ENCODE data around the gene UBXN11.
A peak's percentile ranks its signal among the peaks of the same experiment; 100 is the strongest.
"Not testable (repeated sequence)": the region's sequence is repeated elsewhere in the genome, so short reads cannot be mapped to it uniquely, and the experiment has no call there.

Gene UBXN11

DNA sequence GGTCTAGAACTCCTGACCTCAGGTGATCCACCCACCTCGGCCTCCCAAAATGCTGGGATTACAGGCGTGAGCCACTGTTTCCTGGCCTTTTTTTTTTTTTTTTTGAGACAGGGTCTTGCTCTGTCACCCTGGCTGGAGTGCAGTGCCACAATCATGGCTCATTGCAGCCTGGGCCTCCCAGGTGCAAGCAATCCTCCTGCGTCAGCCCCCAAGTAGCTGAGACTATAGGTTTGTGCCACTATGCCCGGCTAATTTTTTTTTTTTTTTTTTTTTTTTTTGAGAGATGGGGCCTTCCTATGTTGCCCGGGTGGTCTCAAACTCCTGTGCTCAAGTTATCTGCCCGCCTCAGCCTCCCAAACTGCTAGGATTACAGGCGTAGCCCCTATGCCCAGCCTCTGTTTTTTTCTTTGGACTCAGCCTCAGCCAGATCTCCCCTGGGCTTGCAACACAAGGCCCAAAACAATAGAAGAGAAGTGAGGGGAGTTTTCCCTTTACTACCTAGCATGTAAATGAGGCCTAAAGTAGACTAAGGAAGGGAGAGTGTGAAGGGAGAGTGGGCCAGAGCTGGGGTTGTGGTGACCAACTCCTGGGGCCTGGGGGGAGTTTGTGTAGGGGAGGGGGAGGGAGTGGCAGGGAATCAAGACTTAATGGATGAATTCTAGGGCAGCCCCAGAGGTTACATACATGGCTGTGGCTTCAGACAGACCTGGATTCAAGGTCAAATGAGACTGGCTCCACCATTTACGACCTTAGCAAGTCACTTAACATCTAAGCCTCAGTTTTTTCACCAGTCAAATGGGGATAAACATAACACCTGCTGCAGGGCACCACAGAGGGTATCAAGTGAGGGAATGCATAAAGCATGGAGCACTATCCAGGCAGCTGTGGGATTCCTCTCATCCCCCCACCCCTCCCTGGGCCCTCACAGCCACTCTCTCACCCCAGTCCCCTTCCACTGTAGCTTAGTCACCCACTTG lies 9.7 kb upstream of the UBXN11 start:
- Histone ChIP-seq H3K4me1 (ENCODE audit: control insufficient read depth in 2 of 2, insufficient read depth in 1 of 2, low read depth in 1 of 2, low read length in 2 of 2) (peaks cover 9 to 10% of the 10 kb centered on the region in 2 donors), H2BK15ac (ENCODE audit: low read length) (peak overlapping the region; percentile 11), H3K14ac (ENCODE audit: low read length) (no peak overlapping the region), H3K27ac (replicated peaks; ENCODE audit: low read length) (no peak overlapping the region), H3K27me3 (ENCODE audit: control insufficient read depth in 3 of 3, insufficient read depth in 3 of 3, low read depth in 1 of 3, low read length in 3 of 3) (no peaks in the 10 kb centered on the region), H4K91ac (ENCODE audit: low read depth, low read length, poor library complexity) (no peak overlapping the region), H3K4me2 (ENCODE audit: insufficient read depth, low read length, poor library complexity, severe bottlenecking) (no peak overlapping the region), H2BK120ac (ENCODE audit: low read depth, low read length) (no peak overlapping the region), H2BK5ac (ENCODE audit: low read length) (no peak overlapping the region), H2AK5ac (ENCODE audit: low read depth, low read length) (no peak overlapping the region), H2BK12ac (ENCODE audit: low read length) (no peak overlapping the region), H4K8ac (ENCODE audit: low read depth, low read length) (no peak overlapping the region), H3K4me3 (ENCODE audit: low read length in 2 of 2) (no peak overlapping the region), H3K18ac (ENCODE audit: low read length) (no peak overlapping the region), H3K9ac (ENCODE audit: low read depth, low read length, poor library complexity) (no peak overlapping the region), H3K23ac (ENCODE audit: low read depth, low read length, poor library complexity) (no peak overlapping the region), H3K36me3 (replicated peaks in 1 of 2; ENCODE audit: control insufficient read depth in 2 of 2, insufficient read depth in 2 of 2, low read length in 2 of 2) (no peaks in the 10 kb centered on the region), H3K9me3 (replicated peaks in 1 of 2; ENCODE audit: control insufficient read depth in 2 of 2, insufficient read depth in 1 of 2, low read depth in 1 of 2, low read length in 2 of 2) (no peaks in the 10 kb centered on the region), H3K4ac (ENCODE audit: low read length) (no peak overlapping the region), H3K79me1 (ENCODE audit: low read depth, low read length) (no peaks in the 10 kb centered on the region), H2AFZ (ENCODE audit: low read length) (no peak overlapping the region)
- no CpG with 5 or more reads among the region's 8 CpGs for WGBS, 2 donors (ENCODE audit: extremely low coverage in 2 of 2, insufficient read length in 2 of 2, insufficient replicate concordance in 1 of 2)
- DNase-seq (ENCODE audit: low spot score) = no peak

DNA sequence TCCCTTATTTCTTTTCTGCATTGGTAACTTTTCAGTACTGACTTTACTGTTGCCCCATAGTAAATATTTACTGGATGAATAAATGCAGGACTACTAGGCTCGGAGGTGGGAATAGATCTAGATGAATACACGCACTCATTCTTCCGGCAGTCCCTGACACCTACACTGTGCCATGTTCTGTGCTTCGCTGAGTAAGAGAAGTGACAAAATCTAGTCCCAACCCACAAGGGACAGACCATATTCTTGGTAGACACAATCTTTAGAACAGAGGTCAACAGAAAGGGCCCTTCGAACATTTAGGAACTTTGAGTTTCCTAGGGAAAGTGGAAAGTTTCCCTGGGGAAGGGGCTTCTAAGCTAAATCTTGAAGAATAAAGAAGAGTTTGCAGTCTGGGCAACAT lies 8.1 kb upstream of the UBXN11 start:
- Histone ChIP-seq H3K4ac (ENCODE audit: low read length) (no peak overlapping the region), H3K36me3 (replicated peaks in 1 of 2; ENCODE audit: control insufficient read depth in 2 of 2, insufficient read depth in 2 of 2, low read length in 2 of 2) (no peaks in the 10 kb centered on the region), H3K9ac (ENCODE audit: low read depth, low read length, poor library complexity) (no peak overlapping the region), H3K27me3 (ENCODE audit: control insufficient read depth in 3 of 3, insufficient read depth in 3 of 3, low read depth in 1 of 3, low read length in 3 of 3) (no peaks in the 10 kb centered on the region), H2AK5ac (ENCODE audit: low read depth, low read length) (no peak overlapping the region), H3K4me3 (ENCODE audit: low read length in 2 of 2) (no peak overlapping the region), H2AFZ (ENCODE audit: low read length) (no peak overlapping the region), H2BK15ac (ENCODE audit: low read length) (no peak overlapping the region), H3K23ac (ENCODE audit: low read depth, low read length, poor library complexity) (no peak overlapping the region), H3K4me1 (ENCODE audit: control insufficient read depth in 2 of 2, insufficient read depth in 1 of 2, low read depth in 1 of 2, low read length in 2 of 2) (peaks cover 7 to 9% of the 10 kb centered on the region in 2 donors), H3K4me2 (ENCODE audit: insufficient read depth, low read length, poor library complexity, severe bottlenecking) (no peak overlapping the region), H3K18ac (ENCODE audit: low read length) (no peak overlapping the region), H4K8ac (ENCODE audit: low read depth, low read length) (no peak overlapping the region), H2BK120ac (ENCODE audit: low read depth, low read length) (no peak overlapping the region), H2BK12ac (ENCODE audit: low read length) (no peak overlapping the region), H3K14ac (ENCODE audit: low read length) (no peak overlapping the region), H4K91ac (ENCODE audit: low read depth, low read length, poor library complexity) (no peak overlapping the region), H3K27ac (replicated peaks; ENCODE audit: low read length) (no peak overlapping the region), H2BK5ac (ENCODE audit: low read length) (no peak overlapping the region), H3K79me1 (ENCODE audit: low read depth, low read length) (no peaks in the 10 kb centered on the region), H3K9me3 (replicated peaks in 1 of 2; ENCODE audit: control insufficient read depth in 2 of 2, insufficient read depth in 1 of 2, low read depth in 1 of 2, low read length in 2 of 2) (no peaks in the 10 kb centered on the region)
- no CpG with 5 or more reads among the region's 5 CpGs for WGBS, 2 donors (ENCODE audit: extremely low coverage in 2 of 2, insufficient read length in 2 of 2, insufficient replicate concordance in 1 of 2)
- DNase-seq (ENCODE audit: low spot score) = no peak

DNA sequence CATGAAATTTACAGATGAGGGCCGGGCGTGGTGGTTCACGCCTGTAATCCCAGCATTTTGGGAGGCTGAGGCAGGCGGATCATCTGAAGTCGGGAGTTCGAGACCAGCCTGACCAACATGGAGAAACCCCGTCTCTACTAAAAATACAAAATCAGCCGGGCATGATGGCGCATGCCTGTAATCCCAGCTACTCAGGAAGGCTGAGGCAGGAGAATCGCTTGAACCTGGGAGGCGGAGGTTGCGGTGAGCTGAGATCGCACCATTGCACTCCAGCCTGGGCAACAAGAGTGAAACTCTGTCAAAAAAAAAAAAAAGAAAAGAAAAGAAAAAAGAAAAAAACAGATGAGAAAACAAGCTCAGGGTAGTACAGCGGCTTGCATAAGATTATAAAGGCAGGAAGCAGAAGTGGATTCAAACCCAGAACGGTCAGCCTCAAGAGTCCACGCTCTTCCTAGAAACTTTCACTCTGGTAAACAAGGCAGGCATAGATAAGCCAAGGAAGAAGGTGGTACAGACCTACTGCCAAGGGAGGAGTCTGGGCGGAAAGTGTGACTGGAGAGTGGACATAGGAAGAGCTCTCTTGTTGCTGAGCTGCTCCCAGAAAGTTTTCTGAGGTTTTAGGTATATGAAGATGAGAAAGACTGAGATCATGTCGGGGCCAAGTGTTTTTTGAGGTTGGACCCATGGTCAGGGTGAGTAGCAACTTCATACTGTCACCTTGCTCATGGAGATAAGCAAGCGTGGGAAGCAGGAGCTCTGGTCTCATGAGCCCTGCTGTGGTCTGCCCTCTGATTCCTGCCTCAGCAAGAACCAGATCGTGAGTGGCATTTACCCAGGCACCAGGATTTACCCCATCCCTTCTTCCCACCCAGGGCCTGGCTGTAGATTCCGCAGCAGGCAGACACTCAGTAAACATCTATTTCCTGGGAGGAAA lies 1.8 kb upstream of the UBXN11 start:
- Histone ChIP-seq H2AFZ (ENCODE audit: low read length) (peak overlapping the region; percentile 25), H4K8ac (ENCODE audit: low read depth, low read length) (peak overlapping the region; percentile 33)
- DNase-seq (ENCODE audit: low spot score); H4K91ac ChIP-seq (ENCODE audit: low read depth, low read length, poor library complexity); H3K79me1 ChIP-seq (ENCODE audit: low read depth, low read length); H3K9me3 ChIP-seq (replicated peaks in 1 of 2; ENCODE audit: control insufficient read depth in 2 of 2, insufficient read depth in 1 of 2, low read depth in 1 of 2, low read length in 2 of 2); H3K23ac ChIP-seq (ENCODE audit: low read depth, low read length, poor library complexity); H2BK120ac ChIP-seq (ENCODE audit: low read depth, low read length); H3K18ac ChIP-seq (ENCODE audit: low read length); H3K4ac ChIP-seq (ENCODE audit: low read length); H3K36me3 ChIP-seq (replicated peaks in 1 of 2; ENCODE audit: control insufficient read depth in 2 of 2, insufficient read depth in 2 of 2, low read length in 2 of 2); H2BK5ac ChIP-seq (ENCODE audit: low read length); H3K27me3 ChIP-seq (ENCODE audit: control insufficient read depth in 3 of 3, insufficient read depth in 3 of 3, low read depth in 1 of 3, low read length in 3 of 3); H3K4me2 ChIP-seq (ENCODE audit: insufficient read depth, low read length, poor library complexity, severe bottlenecking); H2BK15ac ChIP-seq (ENCODE audit: low read length); H3K4me3 ChIP-seq (ENCODE audit: low read length in 2 of 2); H3K9ac ChIP-seq (ENCODE audit: low read depth, low read length, poor library complexity); H2BK12ac ChIP-seq (ENCODE audit: low read length); H3K14ac ChIP-seq (ENCODE audit: low read length); H3K27ac ChIP-seq (replicated peaks; ENCODE audit: low read length); H3K4me1 ChIP-seq (ENCODE audit: control insufficient read depth in 2 of 2, insufficient read depth in 1 of 2, low read depth in 1 of 2, low read length in 2 of 2); H2AK5ac ChIP-seq (ENCODE audit: low read depth, low read length): not testable (repeated sequence)
- WGBS, 2 donors (ENCODE audit: extremely low coverage in 2 of 2, insufficient read length in 2 of 2, insufficient replicate concordance in 1 of 2) = no CpG with 5 or more reads among the region's 21 CpGs

DNA sequence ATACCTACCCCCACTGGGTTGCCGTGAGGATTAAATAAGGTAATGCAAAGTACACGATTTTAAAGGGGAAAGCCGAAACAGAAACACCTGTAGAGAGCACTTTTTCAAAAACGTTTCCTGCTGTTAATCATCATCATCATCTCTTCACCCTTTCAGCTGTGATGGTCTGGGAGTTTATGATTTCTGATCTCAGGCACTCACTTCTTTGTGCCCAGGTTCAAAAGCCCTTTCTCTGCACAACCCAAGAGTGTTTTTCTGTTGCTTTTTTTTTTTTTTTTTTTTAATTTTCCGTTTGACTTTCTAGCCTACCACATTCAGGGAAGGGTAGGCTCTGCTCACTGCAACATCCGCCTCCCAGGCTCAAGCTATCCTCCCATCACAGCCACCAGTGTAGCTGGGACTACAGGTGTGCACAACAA lies 936 bp upstream of the UBXN11 start:
- no peak overlapping the region for H3K9ac ChIP-seq (ENCODE audit: low read depth, low read length, poor library complexity)
- H2AFZ ChIP-seq (ENCODE audit: low read length) = peak overlapping the region; percentile 84
- H3K27ac ChIP-seq (replicated peaks; ENCODE audit: low read length) = no peak overlapping the region
- peaks cover 3% of the 10 kb centered on the region for H3K79me1 ChIP-seq (ENCODE audit: low read depth, low read length)
- H2BK12ac ChIP-seq (ENCODE audit: low read length) = no peak overlapping the region
- no peaks in the 10 kb centered on the region for H3K9me3 ChIP-seq (replicated peaks in 1 of 2; ENCODE audit: control insufficient read depth in 2 of 2, insufficient read depth in 1 of 2, low read depth in 1 of 2, low read length in 2 of 2)
- H3K4me3 ChIP-seq (ENCODE audit: low read length in 2 of 2) = no peak overlapping the region
- no peak for DNase-seq (ENCODE audit: low spot score)
- H3K4me2 ChIP-seq (ENCODE audit: insufficient read depth, low read length, poor library complexity, severe bottlenecking) = no peak overlapping the region
- no peaks in the 10 kb centered on the region for H3K36me3 ChIP-seq (replicated peaks in 1 of 2; ENCODE audit: control insufficient read depth in 2 of 2, insufficient read depth in 2 of 2, low read length in 2 of 2)
- H3K23ac ChIP-seq (ENCODE audit: low read depth, low read length, poor library complexity) = no peak overlapping the region
- no peak overlapping the region for H3K14ac ChIP-seq (ENCODE audit: low read length)
- no peak overlapping the region for H2BK120ac ChIP-seq (ENCODE audit: low read depth, low read length)
- no peaks in the 10 kb centered on the region for H3K27me3 ChIP-seq (ENCODE audit: control insufficient read depth in 3 of 3, insufficient read depth in 3 of 3, low read depth in 1 of 3, low read length in 3 of 3)
- H3K4me1 ChIP-seq (ENCODE audit: control insufficient read depth in 2 of 2, insufficient read depth in 1 of 2, low read depth in 1 of 2, low read length in 2 of 2) = peaks cover 5% of the 10 kb centered on the region in 2 donors
- no CpG with 5 or more reads among the region's 6 CpGs for WGBS, 2 donors (ENCODE audit: extremely low coverage in 2 of 2, insufficient read length in 2 of 2, insufficient replicate concordance in 1 of 2)
- H4K91ac ChIP-seq (ENCODE audit: low read depth, low read length, poor library complexity) = no peak overlapping the region
- H2AK5ac ChIP-seq (ENCODE audit: low read depth, low read length) = no peak overlapping the region
- no peak overlapping the region for H2BK5ac ChIP-seq (ENCODE audit: low read length)
- peak overlapping the region; percentile 64 for H2BK15ac ChIP-seq (ENCODE audit: low read length)
- H3K18ac ChIP-seq (ENCODE audit: low read length) = no peak overlapping the region
- no peak overlapping the region for H4K8ac ChIP-seq (ENCODE audit: low read depth, low read length)
- H3K4ac ChIP-seq (ENCODE audit: low read length) = no peak overlapping the region
